ENCODE data around the gene SYTL2. TPM values are rescaled to one million over a fixed set of nuclear protein-coding genes. Genes with fewer than 3 reads are reported as not detected.

SYTL2 gene
- total RNA-seq, 1 experiment from 2014 or later: 5.2 TPM

DNA sequence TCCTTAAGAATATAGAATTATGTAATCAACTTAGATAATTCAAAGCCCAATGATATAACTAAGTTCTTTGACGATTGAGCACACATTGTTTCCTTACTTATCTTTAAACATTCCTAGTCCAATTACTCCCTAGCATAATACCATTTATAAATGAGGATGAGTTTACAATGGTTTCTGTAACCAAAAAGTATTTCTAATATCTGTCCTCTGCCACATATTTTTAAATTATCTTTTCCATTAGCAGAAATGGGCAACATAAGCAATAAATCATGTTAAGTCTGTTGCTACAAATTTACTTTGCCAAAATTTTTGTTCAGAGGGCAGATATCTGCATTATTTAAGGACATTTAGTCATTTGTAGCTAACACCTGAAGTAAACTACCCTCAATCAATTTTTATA is 152.8 kb downstream of the SYTL2 start:
- no peaks in the 10 kb centered on the region for H3K27me3 Mint-ChIP-seq (ENCODE audit: low read depth)
- Histone ChIP-seq H2AFZ (ENCODE audit: low read length) (no peak overlapping the region), H3K4me2 (ENCODE audit: insufficient read depth, insufficient read length, low read length) (no peak overlapping the region), H3T11ph (ENCODE audit: low read length) (no peak overlapping the region), H3K23me2 (ENCODE audit: insufficient read length, low read depth, low read length, poor library complexity, severe bottlenecking) (peaks cover 3% of the 10 kb centered on the region), H3K4me1 (ENCODE audit: insufficient read depth, low read length) (no peaks in the 10 kb centered on the region), H2BK15ac (ENCODE audit: low read depth, low read length) (no peak overlapping the region), H3K9me3 (ENCODE audit: control insufficient read depth, low read depth, low read length) (no peaks in the 10 kb centered on the region), H3K9ac (ENCODE audit: extremely low read depth, insufficient read length, low read length) (no peak overlapping the region), H2AK5ac (ENCODE audit: insufficient read length, low read length) (no peak overlapping the region), H2BK5ac (ENCODE audit: insufficient read length, low read length) (no peak overlapping the region), H2BK120ac (ENCODE audit: low read depth, low read length, poor library complexity, severe bottlenecking) (no peak overlapping the region), H3K18ac (ENCODE audit: insufficient read length, low read depth, low read length) (no peak overlapping the region), H3K79me1 (ENCODE audit: insufficient read depth, low read depth, low read length, poor library complexity, severe bottlenecking) (no peaks in the 10 kb centered on the region), H3K79me2 (ENCODE audit: insufficient read depth, low read length) (peaks cover 15% of the 10 kb centered on the region), H4K20me1 (ENCODE audit: control insufficient read depth, insufficient read depth, insufficient read length) (no peaks in the 10 kb centered on the region), H3K23ac (ENCODE audit: insufficient read length, low read depth, low read length) (no peak overlapping the region), H4K5ac (ENCODE audit: insufficient read length, low read depth, low read length) (no peak overlapping the region), H4K8ac (replicated peaks; ENCODE audit: insufficient read length, low read depth, low read length) (no peak overlapping the region), H3K27ac (ENCODE audit: insufficient read length, low read depth, low read length) (no peak overlapping the region), H4K91ac (ENCODE audit: insufficient read length, low read depth, low read length) (no peak overlapping the region), H3K27me3 (ENCODE audit: insufficient read depth, low read length) (no peaks in the 10 kb centered on the region; the same call in 1 of the 2 replicates), H3K56ac (ENCODE audit: insufficient read length, low read depth, low read length) (no peak overlapping the region), H2BK20ac (ENCODE audit: low read depth, low read length, poor library complexity, severe bottlenecking) (no peak overlapping the region), H2BK12ac (ENCODE audit: insufficient read length, low read depth, low read length) (no peak overlapping the region), H3K4ac (ENCODE audit: low read depth, low read length) (no peak overlapping the region), H3K14ac (ENCODE audit: insufficient read depth, low read length) (no peak overlapping the region)
- H3K9me3 Mint-ChIP-seq: no peaks in the 10 kb centered on the region
- H3K27ac Mint-ChIP-seq: no peak overlapping the region
- TF ChIP-seq, protein P1, sequence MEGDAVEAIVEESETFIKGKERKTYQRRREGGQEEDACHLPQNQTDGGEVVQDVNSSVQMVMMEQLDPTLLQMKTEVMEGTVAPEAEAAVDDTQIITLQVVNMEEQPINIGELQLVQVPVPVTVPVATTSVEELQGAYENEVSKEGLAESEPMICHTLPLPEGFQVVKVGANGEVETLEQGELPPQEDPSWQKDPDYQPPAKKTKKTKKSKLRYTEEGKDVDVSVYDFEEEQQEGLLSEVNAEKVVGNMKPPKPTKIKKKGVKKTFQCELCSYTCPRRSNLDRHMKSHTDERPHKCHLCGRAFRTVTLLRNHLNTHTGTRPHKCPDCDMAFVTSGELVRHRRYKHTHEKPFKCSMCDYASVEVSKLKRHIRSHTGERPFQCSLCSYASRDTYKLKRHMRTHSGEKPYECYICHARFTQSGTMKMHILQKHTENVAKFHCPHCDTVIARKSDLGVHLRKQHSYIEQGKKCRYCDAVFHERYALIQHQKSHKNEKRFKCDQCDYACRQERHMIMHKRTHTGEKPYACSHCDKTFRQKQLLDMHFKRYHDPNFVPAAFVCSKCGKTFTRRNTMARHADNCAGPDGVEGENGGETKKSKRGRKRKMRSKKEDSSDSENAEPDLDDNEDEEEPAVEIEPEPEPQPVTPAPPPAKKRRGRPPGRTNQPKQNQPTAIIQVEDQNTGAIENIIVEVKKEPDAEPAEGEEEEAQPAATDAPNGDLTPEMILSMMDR (conservative IDR thresholded peaks at IDR 0.05): no peak
- no peak overlapping the region for H3K4me3 Mint-ChIP-seq
- H3K4me1 Mint-ChIP-seq: peaks cover 25 to 30% of the 10 kb centered on the region in 2 experiments
- no peak for DNase-seq
- peaks cover 32 to 65% (median 55%) of the 10 kb centered on the region in 3 experiments for H3K36me3 Mint-ChIP-seq (ENCODE audit: insufficient read depth in 1 of 3, low read depth in 3 of 3)
- no CpG with 5 or more reads among the region's 1 CpG for WGBS (ENCODE audit: extremely low coverage, insufficient read length, low lambda C conversion rate)
